Upper lobe of left lung (tissue), 4 donors: Measurements from ENCODE around the gene PARVB.

Experiments
- CTCF ChIP-seq, 6 experiments: fragments of 450-650 bp in 4 of 6; fragments of 200-600 bp in 2 of 6; sonication (generic) in 2 of 6; IDR thresholded peaks; one replicate each; pipeline ENCODE4 v1.5.1; 2016 to 2019; ENCODE audit warnings: antibody characterized with exemption in 6 of 6
- POLR2A ChIP-seq, 4 donors: fragments of 450-650 bp; IDR thresholded peaks; one replicate each; pipeline ENCODE4 v1.5.1; 2016 to 2017; ENCODE audit warnings: antibody characterized with exemption in 4 of 4, mild to moderate bottlenecking in 2 of 4

- TF ChIP-seq POLR2A (IDR thresholded peaks at IDR 0.05) (no peak), CTCF (IDR thresholded peaks at IDR 0.05) (no peak)
Measured at GRCh38 chr22:44212936-44213335, 188.8 kb downstream of the PARVB start.
